H9 (cell line): ENCODE data around the gene TMEM119. TPM values are rescaled to one million over a fixed set of nuclear protein-coding genes. Genes with fewer than 3 reads are reported as not detected.
"Not testable (repeated sequence)": the region's sequence is repeated elsewhere in the genome, so short reads cannot be mapped to it uniquely, and the experiment has no call there.

Experiments
- DNase-seq: peaks from one replicate; pipeline ENCODE4 v3.0.0-alpha.2; 2017
- H2AFZ ChIP-seq: one replicate; pipeline ENCODE4 v1.6.1; 2013; ENCODE audit warnings: mild to moderate bottlenecking, low read length, control low read depth, moderate library complexity
- H2AK5ac ChIP-seq: 2 replicates; pipeline ENCODE4 v1.6.1; 2013; ENCODE audit warnings: low read length, control low read depth, mixed read lengths; ENCODE audit not compliant: insufficient read length
- H2BK120ac ChIP-seq: one replicate; pipeline ENCODE4 v1.6.1; 2013; ENCODE audit warnings: low read depth, mild to moderate bottlenecking, low read length, control low read depth, inconsistent platforms; ENCODE audit not compliant: poor library complexity, severe bottlenecking
- H2BK12ac ChIP-seq: 2 replicates; pipeline ENCODE4 v1.6.1; 2013; ENCODE audit warnings: low read length, control low read depth, mixed read lengths, low read depth; ENCODE audit not compliant: insufficient read length
- H2BK15ac ChIP-seq: 2 replicates; pipeline ENCODE4 v1.6.1; 2013; ENCODE audit warnings: low read depth, low read length, control low read depth
- H2BK20ac ChIP-seq: one replicate; pipeline ENCODE4 v1.6.1; 2013; ENCODE audit warnings: low read depth, mild to moderate bottlenecking, low read length, control low read depth, inconsistent platforms; ENCODE audit not compliant: poor library complexity, severe bottlenecking
- H2BK5ac ChIP-seq: 2 replicates; pipeline ENCODE4 v1.6.1; 2013; ENCODE audit warnings: low read length, control low read depth, mixed read lengths; ENCODE audit not compliant: insufficient read length
- H3K14ac ChIP-seq: 2 replicates; pipeline ENCODE4 v1.6.1; 2013; ENCODE audit warnings: low read length, control low read depth; ENCODE audit not compliant: insufficient read depth
- H3K18ac ChIP-seq: 2 replicates; pipeline ENCODE4 v1.6.1; 2013; ENCODE audit warnings: low read depth, mild to moderate bottlenecking, mixed read lengths, low read length, control low read depth; ENCODE audit not compliant: insufficient read length
- H3K23ac ChIP-seq: 2 replicates; pipeline ENCODE4 v1.6.1; 2013; ENCODE audit warnings: low read length, control low read depth, mixed read lengths, low read depth; ENCODE audit not compliant: insufficient read length
- H3K23me2 ChIP-seq: 2 replicates; pipeline ENCODE4 v1.6.1; 2013; ENCODE audit warnings: low read depth, mild to moderate bottlenecking, mixed read lengths, low read length, control low read depth; ENCODE audit not compliant: insufficient read length, poor library complexity, severe bottlenecking
- H3K27ac ChIP-seq: 2 replicates; pipeline ENCODE4 v1.5.1; 2013; ENCODE audit warnings: low read length, control low read depth, mixed read lengths, low read depth; ENCODE audit not compliant: insufficient read length
- H3K27me3 ChIP-seq: 2 replicates; pipeline ENCODE4 v1.6.1; 2013; ENCODE audit warnings: low read length, control low read depth, inconsistent platforms; ENCODE audit not compliant: insufficient read depth
- H3K4ac ChIP-seq: 2 replicates; pipeline ENCODE4 v1.6.1; 2013; ENCODE audit warnings: low read depth, mild to moderate bottlenecking, control low read depth, inconsistent platforms, low read length, moderate library complexity
- H3K4me1 ChIP-seq: 2 replicates; pipeline ENCODE4 v1.6.1; 2013; ENCODE audit warnings: low read length, control low read depth, inconsistent platforms; ENCODE audit not compliant: insufficient read depth
- H3K4me2 ChIP-seq: 2 replicates; pipeline ENCODE4 v1.6.1; 2013; ENCODE audit warnings: low read length, control low read depth, mixed read lengths; ENCODE audit not compliant: insufficient read length, insufficient read depth
- H3K56ac ChIP-seq: 2 replicates; pipeline ENCODE4 v1.6.1; 2013; ENCODE audit warnings: low read depth, mild to moderate bottlenecking, mixed read lengths, low read length, control low read depth; ENCODE audit not compliant: insufficient read length
- H3K79me1 ChIP-seq: 2 replicates; pipeline ENCODE4 v1.6.1; 2013; ENCODE audit warnings: low read depth, mild to moderate bottlenecking, moderate library complexity, low read length, control low read depth, inconsistent platforms; ENCODE audit not compliant: insufficient read depth, poor library complexity, severe bottlenecking
- H3K79me2 ChIP-seq: 2 replicates; pipeline ENCODE4 v1.6.1; 2013; ENCODE audit warnings: low read length, control low read depth, inconsistent platforms; ENCODE audit not compliant: insufficient read depth
- H3K9ac ChIP-seq: 2 replicates; pipeline ENCODE4 v1.6.1; 2013; ENCODE audit warnings: low read length, control low read depth, mixed read lengths; ENCODE audit not compliant: insufficient read length; ENCODE audit errors: extremely low read depth
- H3K9me3 ChIP-seq: one replicate; pipeline ENCODE4 v1.6.1; 2013; ENCODE audit warnings: low read depth, low read length, inconsistent platforms; ENCODE audit not compliant: control insufficient read depth
- H3T11ph ChIP-seq: one replicate; pipeline ENCODE4 v1.6.1; 2013; ENCODE audit warnings: mild to moderate bottlenecking, low read length, control low read depth, inconsistent platforms
- H4K20me1 ChIP-seq: one replicate; pipeline ENCODE4 v1.6.1; 2013; ENCODE audit not compliant: control insufficient read depth, insufficient read length, insufficient read depth
- H4K5ac ChIP-seq: 2 replicates; pipeline ENCODE4 v1.6.1; 2013; ENCODE audit warnings: low read depth, mild to moderate bottlenecking, mixed read lengths, low read length, control low read depth; ENCODE audit not compliant: insufficient read length
- H4K8ac ChIP-seq: replicated peaks from 2 replicates; pipeline ENCODE4 v1.6.1; 2013; ENCODE audit warnings: low read length, control low read depth, mixed read lengths, low read depth; ENCODE audit not compliant: insufficient read length
- H4K91ac ChIP-seq: 2 replicates; pipeline ENCODE4 v1.6.1; 2013; ENCODE audit warnings: low read depth, mild to moderate bottlenecking, moderate library complexity, mixed read lengths, low read length, control low read depth; ENCODE audit not compliant: insufficient read length
- H3K27ac Mint-ChIP-seq, 3 experiments: 2 replicates in 2 of 3; 3 replicates in 1 of 3; pipeline ENCODE4 v1.8.0; 2020 to 2021; ENCODE audit warnings: mixed read lengths in 3 of 3, mild to moderate bottlenecking in 1 of 3, moderate library complexity in 1 of 3
- H3K27me3 Mint-ChIP-seq: 2 replicates; pipeline ENCODE4 v1.8.0; 2021; ENCODE audit warnings: low read depth, mild to moderate bottlenecking, moderate library complexity, mixed read lengths
- H3K36me3 Mint-ChIP-seq, 3 experiments: 2 replicates in 2 of 3; 3 replicates in 1 of 3; pipeline ENCODE4 v1.8.0; 2020 to 2021; ENCODE audit warnings: low read depth in 3 of 3, mixed read lengths in 3 of 3; ENCODE audit not compliant: insufficient read depth in 1 of 3
- H3K4me1 Mint-ChIP-seq, 2 experiments: 2 replicates each; pipeline ENCODE4 v1.8.0; 2020; ENCODE audit warnings: mixed read lengths in 2 of 2
- H3K4me3 Mint-ChIP-seq, 2 experiments: 2 replicates in 1 of 2; 3 replicates in 1 of 2; pipeline ENCODE4 v1.8.0; 2020 to 2021; ENCODE audit warnings: mild to moderate bottlenecking in 2 of 2, mixed read lengths in 2 of 2, moderate library complexity in 1 of 2
- H3K9me3 Mint-ChIP-seq, 2 experiments: 2 replicates in 1 of 2; 3 replicates in 1 of 2; pipeline ENCODE4 v1.8.0; 2020; ENCODE audit warnings: mild to moderate bottlenecking in 2 of 2, mixed read lengths in 2 of 2, moderate library complexity in 1 of 2
- CTCF ChIP-seq: fragments of 200-600 bp; sonication (generic); conservative IDR thresholded peaks from 3 replicates; pipeline ENCODE4 v1.8.0; 2021; ENCODE audit warnings: antibody characterized with exemption, mild to moderate bottlenecking
- whole genome bisulfite sequencing: extraction: QIAGEN DNeasy Blood & Tissue Kit; methylation state at CpG from one replicate; pipeline ENCODE4 v1.1.7; 2013; ENCODE audit warnings: missing lambda C conversion rate, low lambda C conversion rate, mixed read lengths; ENCODE audit not compliant: insufficient read length; ENCODE audit errors: extremely low coverage; 5-methylcytosine and 5-hydroxymethylcytosine counted together
- total RNA-seq: library from RNA; stranded (reverse); gene quantifications from 2 replicates; pipeline ENCODE4 v1.2.1, GENCODE V29; 2021

TMEM119 gene
- total RNA-seq, 1 experiment from 2014 or later, result not detected

GRCh38 chr12:108591267-108591980 lies 6.5 kb downstream of the TMEM119 start:
- no peaks in the 10 kb centered on the region for H3K23me2 ChIP-seq
- Mint-ChIP-seq H3K4me1 (peaks cover 12 to 27% of the 10 kb centered on the region in 2 experiments), H3K27me3 (no peaks in the 10 kb centered on the region), H3K9me3 (no peaks in the 10 kb centered on the region), H3K36me3 (no peaks in the 10 kb centered on the region), H3K4me3 (no peak overlapping the region), H3K27ac (peak overlapping the region in 1 of 3 experiments; percentile 46; a peak in 1 of 7 replicates)
- no peak for TF ChIP-seq CTCF
- no peaks in the 10 kb centered on the region for H4K20me1 ChIP-seq
- H2BK20ac ChIP-seq, result no peak overlapping the region
- H4K5ac ChIP-seq, result no peak overlapping the region
- H4K8ac ChIP-seq, result no peak overlapping the region
- no peak overlapping the region for H3K14ac ChIP-seq
- no peak overlapping the region for H3K4me2 ChIP-seq
- no peak overlapping the region for H2BK15ac ChIP-seq
- H3K9me3 ChIP-seq, result no peaks in the 10 kb centered on the region
- no peak overlapping the region for H3K27ac ChIP-seq
- no peaks in the 10 kb centered on the region for H3K27me3 ChIP-seq
- no peak overlapping the region for H3K18ac ChIP-seq
- H3K79me1 ChIP-seq, result no peaks in the 10 kb centered on the region
- no peaks in the 10 kb centered on the region for H3K79me2 ChIP-seq
- H2AK5ac ChIP-seq, result no peak overlapping the region
- no peak for DNase-seq
- H4K91ac ChIP-seq, result no peak overlapping the region
- WGBS, result no CpG with 5 or more reads among the region's 22 CpGs
- no peak overlapping the region for H2AFZ ChIP-seq
- H2BK5ac ChIP-seq, result no peak overlapping the region
- H3K4me1 ChIP-seq, result no peaks in the 10 kb centered on the region
- H3K9ac ChIP-seq, result no peak overlapping the region
- H3K23ac ChIP-seq, result no peak overlapping the region
- H2BK120ac ChIP-seq, result no peak overlapping the region
- no peak overlapping the region for H3T11ph ChIP-seq
- no peak overlapping the region for H3K56ac ChIP-seq
- H3K4ac ChIP-seq, result no peak overlapping the region
- no peak overlapping the region for H2BK12ac ChIP-seq

GRCh38 chr12:108590463-108590862 lies 7.4 kb downstream of the TMEM119 start:
- H3K4ac ChIP-seq, H3K27ac Mint-ChIP-seq, H3K27ac ChIP-seq, H4K91ac ChIP-seq, H3K23ac ChIP-seq, H3K9me3 Mint-ChIP-seq, H3K27me3 ChIP-seq, H3K4me2 ChIP-seq, H3K79me1 ChIP-seq, H3K23me2 ChIP-seq, H4K20me1 ChIP-seq, H2BK20ac ChIP-seq, H3K9ac ChIP-seq, H2BK120ac ChIP-seq, H2BK5ac ChIP-seq, H3K79me2 ChIP-seq, H3K56ac ChIP-seq, H3K4me3 Mint-ChIP-seq, H2BK12ac ChIP-seq, H3K36me3 Mint-ChIP-seq, H3K18ac ChIP-seq, H4K8ac ChIP-seq, DNase-seq, H3K14ac ChIP-seq, H3T11ph ChIP-seq, H2AFZ ChIP-seq, H2AK5ac ChIP-seq, H3K9me3 ChIP-seq, H3K27me3 Mint-ChIP-seq, H4K5ac ChIP-seq, H3K4me1 ChIP-seq, H2BK15ac ChIP-seq: not testable (repeated sequence)
- whole genome bisulfite sequencing, result no CpG with 5 or more reads among the region's 9 CpGs
- H3K4me1 Mint-ChIP-seq, result peaks cover 12 to 27% of the 10 kb centered on the region in 2 experiments
